ENCODE measurements around the gene NPNT.
"Not testable (repeated sequence)": the region's sequence is repeated elsewhere in the genome, so short reads cannot be mapped to it uniquely, and the experiment has no call there.

NPNT gene
- total RNA-seq = 0 reads per million in 3 experiments

- DNase-seq = no peak
These were observed at the start of gene NPNT for GRCh38 chr4:105894660-105895582. Gene NPNT (plus strand): TSS chr4:105895471. CDS start chr4:105895653, 182 bp downstream.

GRCh38 chr4:105845559-105845958 is 49.7 kb upstream of the NPNT start:
- no peak for DNase-seq

DNA sequence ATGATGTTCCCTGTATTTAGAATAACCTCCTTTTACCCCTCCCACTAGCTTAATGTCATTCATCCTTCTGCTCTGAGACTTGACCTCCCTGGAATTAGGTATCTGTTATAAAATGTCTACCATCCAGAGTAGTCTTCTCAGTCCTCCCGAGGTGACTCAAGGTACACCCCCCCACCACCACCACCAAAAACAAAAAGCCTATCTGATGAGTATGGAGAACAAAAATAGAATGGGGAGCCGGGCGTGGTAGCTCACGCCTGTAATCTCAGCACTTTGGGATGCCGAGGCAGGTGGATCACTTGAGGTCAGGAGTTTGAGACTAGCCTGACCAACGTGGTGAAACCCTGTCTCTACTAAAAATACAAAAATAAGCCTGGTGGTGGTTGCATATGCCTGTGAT is 46.9 kb upstream of the NPNT start:
- DNase-seq = not testable (repeated sequence)

DNA sequence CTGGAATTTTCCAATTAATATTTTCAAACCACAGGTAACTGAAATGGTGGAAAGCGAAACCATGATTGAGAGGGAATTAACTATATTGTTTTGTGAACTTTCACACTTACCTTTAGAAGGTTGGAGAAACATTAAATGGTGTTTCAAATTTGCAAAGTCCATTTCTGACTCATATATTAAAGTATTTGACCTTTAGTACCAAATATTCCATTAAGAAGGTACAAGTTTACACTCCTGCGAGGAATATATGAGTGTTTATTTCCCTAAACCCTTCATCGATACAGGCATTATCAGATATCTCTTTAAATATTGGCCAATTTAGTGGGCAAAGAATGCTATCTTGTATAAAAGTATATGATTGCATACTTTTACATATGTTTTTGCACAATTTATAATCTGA is 44.1 kb upstream of the NPNT start:
- no peak for DNase-seq

- not testable (repeated sequence) for DNase-seq
These were observed 43.0 kb upstream of the NPNT start for GRCh38 chr4:105852230-105852629.

- no peak for DNase-seq
These were observed 36.7 kb upstream of the NPNT start for GRCh38 chr4:105858466-105859040.

- no peak for DNase-seq
These were observed 36.0 kb upstream of the NPNT start for GRCh38 chr4:105859233-105859632.

DNA sequence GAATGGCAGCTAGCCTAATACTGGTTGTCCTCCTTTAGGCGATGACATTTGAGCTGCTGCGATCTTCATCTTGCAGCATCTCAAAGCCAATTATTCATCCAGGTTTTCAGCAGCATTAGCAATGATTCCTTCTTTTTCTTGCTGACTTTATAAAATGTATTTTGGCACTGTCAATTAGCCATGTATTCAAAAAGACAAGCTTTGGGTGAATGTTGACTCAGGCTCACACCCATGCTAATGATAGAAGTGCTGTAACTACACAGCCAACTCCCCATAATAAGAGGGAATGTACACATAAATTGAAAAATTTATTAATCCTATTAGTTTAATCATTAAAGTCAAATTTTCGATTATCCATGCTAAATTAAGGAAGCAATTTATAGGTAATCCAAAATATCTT is 24.3 kb upstream of the NPNT start:
- DNase-seq = no peak

DNA sequence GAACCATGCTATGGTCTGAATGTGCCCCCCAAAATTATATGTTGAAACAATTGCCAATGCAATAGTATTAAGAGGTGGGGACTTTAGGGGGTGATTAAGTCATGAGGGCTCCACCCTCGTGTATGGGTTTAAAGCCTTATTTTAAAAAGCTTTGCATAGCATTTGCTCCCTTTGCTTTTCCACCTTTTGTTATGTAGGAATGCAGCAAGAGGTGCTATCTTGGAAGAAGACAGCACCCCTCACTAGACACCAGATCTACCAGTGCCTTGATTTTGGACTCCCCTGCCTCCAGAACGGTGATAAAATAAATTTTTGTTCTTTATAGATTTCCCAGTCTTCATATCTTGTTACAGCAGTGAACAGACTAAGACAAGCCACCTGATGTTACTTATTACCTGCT is 23.3 kb upstream of the NPNT start:
- no peak for DNase-seq

- DNase-seq = no peak
These were observed 20.0 kb upstream of the NPNT start for GRCh38 chr4:105875233-105875632.

DNA sequence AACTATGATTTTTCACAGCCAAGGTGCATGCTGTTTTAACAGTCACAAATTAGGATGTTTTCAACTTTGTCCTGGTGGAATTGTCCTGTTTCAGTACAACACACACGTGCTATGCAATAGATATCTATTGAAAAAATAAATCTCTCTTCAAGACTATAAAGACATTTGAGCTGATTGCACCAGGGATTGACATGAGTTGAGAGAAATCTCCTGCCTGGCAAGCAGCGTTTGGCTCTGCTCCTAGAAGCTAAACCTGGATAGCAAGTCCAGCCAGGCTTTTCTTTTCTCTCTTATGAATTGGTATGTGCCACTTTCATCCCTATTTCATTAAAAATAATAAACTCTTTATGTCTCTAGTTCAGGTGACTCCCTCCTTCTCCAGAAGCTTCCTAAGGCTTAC is 16.6 kb upstream of the NPNT start:
- no peak for DNase-seq

DNA sequence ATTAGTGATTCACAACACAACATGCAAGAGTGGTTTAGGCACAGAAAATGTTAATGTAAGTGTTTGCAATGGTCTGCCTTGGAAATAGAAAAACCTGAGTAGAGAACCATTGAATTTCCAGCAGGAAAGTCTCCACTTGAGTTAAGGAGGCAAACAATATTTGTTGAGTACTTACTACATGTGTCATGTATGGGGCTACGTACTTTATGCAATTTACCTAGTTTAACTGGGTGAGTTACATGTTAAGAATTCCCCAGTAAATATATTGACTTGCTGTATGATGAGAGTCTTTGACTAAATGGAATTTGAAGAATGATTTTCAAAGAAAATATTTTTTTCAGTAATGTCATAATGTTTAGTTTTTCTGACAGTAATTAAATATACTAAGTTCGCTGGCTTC is 7.8 kb upstream of the NPNT start:
- DNase-seq = no peak

DNA sequence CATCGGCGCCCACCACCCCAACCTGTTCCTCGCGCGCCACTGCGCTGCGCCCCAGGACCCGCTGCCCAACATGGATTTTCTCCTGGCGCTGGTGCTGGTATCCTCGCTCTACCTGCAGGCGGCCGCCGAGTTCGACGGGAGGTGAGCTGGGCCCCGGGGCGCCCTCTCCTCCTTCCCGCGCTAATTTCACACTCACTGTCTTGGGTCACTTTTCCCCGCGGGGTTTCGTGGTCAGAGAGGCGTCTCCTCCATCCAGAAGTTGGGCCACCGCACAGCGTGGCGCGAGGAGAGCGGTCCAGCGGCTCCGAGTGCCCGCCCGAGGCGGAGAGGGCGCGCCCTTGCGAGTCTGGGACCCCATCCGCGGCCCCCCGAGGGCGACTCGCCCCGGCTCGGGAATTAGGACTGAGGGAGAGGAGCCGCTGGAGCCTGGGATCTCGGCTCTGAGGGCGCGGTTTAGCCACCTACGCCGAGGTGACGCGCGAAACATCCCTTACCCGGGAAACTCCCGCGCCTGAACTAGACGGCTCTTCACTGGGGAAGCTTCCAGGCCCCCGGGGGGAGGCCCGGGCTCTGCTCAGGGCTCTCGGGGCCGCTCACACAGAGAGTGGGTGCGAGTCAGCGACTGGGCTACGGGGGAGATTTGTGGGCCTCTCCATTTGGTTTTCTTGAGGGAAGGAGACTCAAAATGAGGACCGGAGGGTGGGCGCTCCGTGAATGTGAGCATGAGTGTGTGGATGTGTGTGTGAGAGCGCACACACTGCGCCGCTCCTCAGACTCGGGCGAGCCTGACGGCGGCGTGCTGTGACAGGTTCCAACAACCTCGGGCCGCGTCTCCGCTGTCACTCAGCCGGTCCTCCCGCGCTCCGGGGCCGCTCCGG is 551 bp downstream of the NPNT start:
- no peak for DNase-seq

DNA sequence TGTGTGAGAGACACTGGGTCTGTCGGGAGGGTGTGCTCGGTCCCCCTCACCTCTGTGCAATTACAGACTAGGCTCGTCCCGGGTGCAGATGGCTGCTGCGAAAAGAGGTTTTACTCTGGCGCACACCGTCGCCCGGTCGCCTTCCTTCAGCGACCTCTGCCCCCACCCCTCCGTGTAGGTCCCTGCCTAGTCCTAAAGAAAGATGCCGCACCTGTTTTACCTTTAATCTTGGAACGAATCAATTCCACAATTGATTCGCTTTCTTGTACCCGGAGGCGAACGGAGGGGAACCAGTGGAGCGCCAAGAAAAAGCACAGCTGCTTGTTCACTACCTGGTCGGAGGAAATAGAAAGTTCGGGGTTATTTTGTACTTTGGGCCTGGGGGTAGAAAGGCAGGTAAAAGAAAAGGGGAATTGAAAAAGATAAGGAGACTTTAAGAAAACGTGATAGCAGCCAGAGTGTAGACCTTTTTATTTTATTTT is 1.2 kb downstream of the NPNT start:
- DNase-seq = no peak

- DNase-seq = no peak
These were observed 1.9 kb downstream of the NPNT start for GRCh38 chr4:105896984-105897775.

GRCh38 chr4:105900541-105900940 is 5.3 kb downstream of the NPNT start:
- DNase-seq = no peak

DNA sequence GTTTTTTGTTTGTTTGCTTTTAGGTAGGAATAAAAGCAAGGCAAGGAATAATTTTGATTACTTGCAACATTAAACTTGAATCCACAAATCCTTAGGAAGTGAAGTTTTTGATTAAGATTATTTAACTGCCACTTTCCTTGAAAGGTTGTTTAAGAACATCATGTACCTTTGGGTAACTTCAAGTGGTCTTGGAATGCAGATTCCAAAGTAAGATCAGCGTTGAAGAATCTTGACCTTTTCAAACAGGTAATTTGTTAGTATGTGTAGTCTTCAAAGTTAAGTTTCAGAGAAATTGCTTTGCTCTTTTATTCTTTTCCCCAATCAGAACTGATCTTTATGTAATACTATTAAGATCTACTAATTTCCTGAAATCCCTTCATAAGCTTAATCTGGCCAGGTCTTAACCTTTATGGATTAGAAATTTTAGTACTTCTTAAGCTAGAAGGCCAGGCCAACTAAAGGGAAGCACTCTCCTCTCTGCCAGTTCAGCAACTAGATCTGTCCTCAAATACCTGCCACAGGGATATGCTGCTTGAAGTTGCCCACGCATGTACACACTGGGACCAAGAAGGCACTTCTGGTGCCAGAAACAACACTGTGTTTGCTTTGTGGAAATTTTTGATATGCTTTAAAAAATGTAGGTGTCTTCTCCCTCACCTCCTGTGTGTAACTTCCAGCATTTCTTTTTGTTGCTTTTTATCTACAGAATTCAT is 7.4 kb downstream of the NPNT start:
- DNase-seq = no peak

GRCh38 chr4:105909787-105910281 is 14.6 kb downstream of the NPNT start:
- no peak for DNase-seq

DNA sequence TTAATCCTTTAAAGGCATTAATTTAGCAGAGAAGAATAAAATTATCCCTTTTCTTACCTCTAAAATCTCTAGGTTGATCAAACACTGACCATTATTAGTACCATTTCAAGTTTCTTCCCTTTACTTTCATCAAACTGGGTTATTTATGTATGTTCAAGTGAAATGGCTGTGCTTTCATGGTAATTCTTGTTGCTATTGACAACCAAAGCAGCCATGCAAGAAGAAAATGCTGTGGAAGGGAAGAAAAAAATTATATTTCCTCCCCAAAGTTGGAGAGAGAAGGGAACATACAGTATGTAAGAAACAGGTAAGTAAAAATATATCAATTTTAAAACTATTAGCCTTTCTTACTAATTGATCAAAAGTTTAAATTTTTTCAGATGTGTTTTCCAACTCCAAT is 16.2 kb downstream of the NPNT start:
- no peak for DNase-seq

DNA sequence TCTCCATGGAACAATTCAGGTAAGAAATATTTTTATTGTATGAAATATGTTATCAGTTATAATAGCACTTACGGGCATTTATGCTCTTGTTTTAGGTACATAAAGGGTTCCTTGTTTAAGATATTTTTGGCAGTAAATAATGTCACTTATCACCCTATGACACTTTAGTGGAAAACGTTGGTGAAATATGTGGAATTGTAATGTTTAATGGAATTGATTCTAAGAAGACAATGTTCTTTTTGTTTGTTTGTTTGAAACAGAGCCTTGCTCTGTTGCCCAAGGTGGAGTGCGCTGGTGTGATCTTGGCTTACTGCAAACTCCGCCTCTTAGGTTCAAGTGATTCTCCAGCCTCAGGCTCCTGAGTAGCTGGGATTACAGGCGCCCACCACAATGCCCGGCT is 17.4 kb downstream of the NPNT start:
- DNase-seq = no peak

DNA sequence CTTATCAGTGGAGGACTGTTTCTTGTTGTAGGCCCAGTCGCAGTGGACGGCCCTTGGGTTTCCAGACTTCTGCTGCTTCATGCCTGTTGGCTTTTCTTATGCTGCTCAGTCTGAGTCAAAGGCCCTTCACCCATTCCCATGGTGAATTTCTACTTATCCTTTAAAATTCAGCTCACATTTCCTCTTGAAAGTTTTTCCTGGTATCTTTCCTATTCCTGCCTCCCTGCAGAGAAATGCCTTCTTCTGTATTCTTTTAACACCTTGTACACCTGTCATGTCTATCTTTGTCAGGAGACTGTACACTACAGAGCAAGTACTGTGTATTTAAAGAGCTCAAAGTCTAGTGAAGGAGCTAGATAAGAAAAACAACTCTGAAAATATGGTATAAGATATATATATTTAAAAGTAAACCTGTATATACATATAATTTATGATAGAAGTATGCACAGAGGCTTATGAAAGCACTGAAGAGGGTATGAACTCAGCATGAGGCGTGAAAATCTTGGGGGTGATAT is 22.0 kb downstream of the NPNT start:
- no peak for DNase-seq

Data from central memory CD4-positive, alpha-beta T cell (primary cell).